GM19438 (cell line): ENCODE data around the gene ARHGEF16.

ENCODE experiments used
- ATAC-seq: cut with Tn5 transposase; IDR thresholded peaks from one replicate; pipeline ENCODE4 v1.9.1; 2021; ENCODE audit warnings: low read depth; ENCODE audit not compliant: unreplicated experiment

The ARHGEF16 gene

DNA sequence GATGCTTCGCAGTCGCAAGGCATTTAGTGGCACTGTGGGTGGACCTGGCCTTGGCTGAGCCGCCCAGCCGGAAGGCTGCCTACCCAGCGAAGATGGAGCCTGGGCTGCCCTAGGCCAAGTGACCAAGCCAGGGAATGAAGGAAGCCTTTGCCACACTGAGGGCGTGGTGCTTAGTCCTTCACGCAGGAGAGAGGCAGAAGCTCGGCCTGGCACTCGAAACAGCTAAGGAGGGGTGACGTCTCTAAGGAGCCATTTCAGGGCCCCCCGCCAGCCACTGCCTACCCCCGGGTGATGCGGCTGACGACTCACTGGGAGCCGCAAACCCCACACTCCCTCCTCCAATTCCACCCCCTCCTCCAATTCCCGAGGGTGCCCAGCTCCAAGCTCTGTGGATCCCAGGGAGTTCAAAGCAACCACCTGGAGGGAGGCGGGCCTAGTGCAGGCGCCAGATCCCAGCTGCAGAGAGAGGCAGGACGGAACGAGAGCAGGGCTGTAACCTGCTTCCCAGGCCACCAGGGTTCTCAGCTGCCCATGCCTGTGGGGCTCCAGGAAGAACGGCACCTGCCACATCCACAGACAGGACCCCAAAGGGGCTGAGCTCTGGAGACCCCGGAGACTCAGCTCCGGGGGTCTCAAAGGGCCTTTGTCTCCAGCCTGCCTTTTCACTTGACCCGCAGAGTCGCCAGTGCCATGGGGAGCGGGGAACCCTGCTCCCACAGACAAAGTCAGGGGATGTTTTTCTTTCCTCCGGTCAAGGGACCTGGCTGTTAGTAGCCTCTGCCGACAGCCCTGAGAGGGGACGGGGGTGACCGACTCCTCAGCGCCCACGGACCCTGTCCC lies 75.8 kb downstream of the ARHGEF16 start:
- no peak for ATAC-seq
